GM18505 (cell line): ENCODE measurements around the gene SOCS1.

Experiments
- ATAC-seq: cut with Tn5 transposase; IDR thresholded peaks from one replicate; pipeline ENCODE4 v1.9.1; 2021; ENCODE audit not compliant: unreplicated experiment
- POLR2A ChIP-seq: IDR thresholded peaks from 4 replicates; pipeline ENCODE4 v1.6.1; 2011; ENCODE audit warnings: borderline replicate concordance; ENCODE audit not compliant: insufficient read depth, insufficient read length; ENCODE audit errors: extremely low read depth

The SOCS1 gene

DNA sequence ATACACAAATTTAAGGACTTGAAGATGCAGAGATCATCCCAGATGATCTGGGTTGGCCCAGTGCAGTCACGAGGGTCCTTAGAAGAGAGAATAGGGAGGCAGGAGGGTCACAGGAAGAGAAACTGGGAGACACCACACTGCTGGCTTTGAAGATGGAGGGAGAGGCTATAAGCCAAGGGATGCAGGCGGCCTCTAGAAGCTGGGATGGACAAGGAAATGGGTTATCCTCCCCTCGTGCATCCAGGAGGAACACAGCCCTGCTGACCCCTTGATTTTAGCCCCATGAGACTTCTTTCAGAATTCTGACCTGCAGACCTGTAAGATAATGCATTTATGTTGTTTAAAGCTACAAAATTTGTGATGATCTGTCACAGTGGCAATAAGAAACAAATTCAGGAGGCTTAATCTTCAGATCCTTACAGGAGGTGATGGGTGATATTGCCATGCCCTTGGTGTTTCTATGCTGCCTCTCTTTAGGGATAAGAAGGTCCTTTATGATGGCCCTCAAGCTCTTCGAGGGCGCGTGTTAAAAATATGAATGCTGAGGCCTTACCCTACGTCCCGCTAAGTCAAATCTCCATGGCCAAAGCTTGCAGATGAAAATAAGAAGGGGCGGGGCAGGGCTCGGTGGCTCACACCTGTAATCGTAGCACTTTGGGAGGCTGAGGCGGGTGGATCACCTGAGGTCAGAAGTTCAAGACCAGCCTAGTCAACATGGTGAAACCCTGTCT lies 21.8 kb upstream of the SOCS1 start:
- no peak for TF ChIP-seq POLR2A
- ATAC-seq = no peak

DNA sequence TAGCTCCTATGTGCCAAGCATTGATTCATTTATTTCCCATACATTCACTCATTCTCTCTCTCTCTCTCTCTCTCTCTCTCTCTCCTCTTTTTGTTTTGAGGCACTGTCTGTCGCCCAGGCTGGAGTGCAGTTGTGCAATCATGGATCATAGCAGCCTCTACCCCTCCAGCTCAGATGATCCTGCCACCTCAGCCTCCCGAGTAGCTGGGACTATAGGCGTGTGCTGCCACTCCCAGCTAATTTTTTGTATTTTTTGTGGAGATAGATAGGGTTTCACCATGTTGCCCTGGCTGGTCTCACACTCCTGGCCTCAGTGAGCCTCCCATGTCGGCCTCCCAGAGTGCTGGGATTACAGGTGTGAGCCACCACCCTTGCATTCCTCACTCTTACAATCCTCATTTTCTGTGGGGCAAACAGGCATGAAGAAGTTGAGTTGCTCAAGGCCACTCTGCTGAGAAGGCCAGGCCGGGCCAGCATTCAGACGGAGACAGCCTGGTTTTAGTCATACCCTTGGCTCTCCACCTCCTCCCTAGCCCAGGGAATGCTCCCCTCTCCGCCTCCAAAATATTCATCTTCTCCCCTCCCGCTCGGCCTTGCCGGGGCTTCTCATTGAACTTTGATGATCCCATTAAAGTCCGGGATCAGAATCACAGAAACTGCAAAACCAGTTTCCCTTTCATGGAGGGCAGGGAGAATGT lies 21.0 kb upstream of the SOCS1 start:
- TF ChIP-seq POLR2A = no peak
- ATAC-seq = no peak

DNA sequence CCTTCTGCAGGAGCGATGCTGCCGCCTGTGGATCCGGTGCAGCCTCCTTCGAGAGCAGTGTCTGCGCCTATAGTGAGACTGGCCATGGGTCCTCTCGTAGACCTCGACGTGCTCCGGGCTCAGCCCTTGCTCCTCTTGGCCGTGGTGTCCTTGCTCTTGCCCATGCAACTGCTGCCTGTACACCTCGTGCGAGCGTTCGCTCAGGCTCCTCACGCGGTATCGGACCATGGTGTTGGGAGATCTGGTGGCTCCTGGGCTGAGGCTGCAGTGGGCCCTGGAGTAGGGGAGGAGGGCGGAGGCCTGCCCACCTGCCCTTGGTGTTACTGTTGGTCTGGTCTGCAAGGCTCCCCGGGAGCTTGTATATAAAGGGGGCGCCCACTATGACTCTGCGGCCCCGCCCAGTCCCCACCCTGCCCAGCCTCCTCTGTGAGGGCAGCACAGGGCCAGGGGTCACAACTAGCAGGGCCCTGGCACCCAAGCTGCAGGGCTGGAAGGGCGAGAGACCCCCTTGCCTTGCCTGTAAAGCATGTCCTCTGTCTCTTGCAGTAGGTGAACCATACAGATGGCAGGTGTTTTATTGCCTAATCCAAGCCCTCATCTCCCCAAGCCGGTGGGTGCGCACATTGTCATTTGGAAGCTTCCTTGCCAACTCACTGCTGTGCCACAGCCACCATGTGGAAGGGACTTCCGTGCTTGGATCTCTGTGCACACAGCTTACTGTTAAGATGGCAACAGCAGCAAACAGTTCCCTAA lies 20.3 kb upstream of the SOCS1 start, which contains the start of gene PRM2:
TSS of gene PRM2 (minus strand) at position 338 of the 753 bp plus-strand sequence. CDS start at position 228, 110 bp downstream.
- no peak for ATAC-seq
- TF ChIP-seq POLR2A = no peak

DNA sequence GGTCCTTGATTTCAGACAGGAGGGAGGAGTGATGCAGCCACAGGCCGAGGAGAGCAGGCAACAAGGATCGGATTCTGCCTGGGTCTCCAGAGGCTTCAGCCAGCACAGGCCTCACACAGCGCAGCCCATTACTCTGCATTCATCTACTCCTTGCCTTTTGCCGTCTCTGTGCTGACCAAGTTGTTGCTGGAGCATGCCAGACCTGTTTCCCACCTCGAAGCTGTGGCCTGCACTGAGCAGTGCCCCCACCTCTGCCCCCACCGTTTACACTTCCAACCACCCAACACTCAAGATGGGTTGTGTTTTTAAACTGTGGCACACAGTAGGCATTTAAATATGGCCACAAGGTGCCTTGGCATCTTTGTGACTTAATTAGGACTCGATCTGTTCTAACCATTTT lies 19.0 kb upstream of the SOCS1 start:
- no peak for ATAC-seq
- no peak for TF ChIP-seq POLR2A

DNA sequence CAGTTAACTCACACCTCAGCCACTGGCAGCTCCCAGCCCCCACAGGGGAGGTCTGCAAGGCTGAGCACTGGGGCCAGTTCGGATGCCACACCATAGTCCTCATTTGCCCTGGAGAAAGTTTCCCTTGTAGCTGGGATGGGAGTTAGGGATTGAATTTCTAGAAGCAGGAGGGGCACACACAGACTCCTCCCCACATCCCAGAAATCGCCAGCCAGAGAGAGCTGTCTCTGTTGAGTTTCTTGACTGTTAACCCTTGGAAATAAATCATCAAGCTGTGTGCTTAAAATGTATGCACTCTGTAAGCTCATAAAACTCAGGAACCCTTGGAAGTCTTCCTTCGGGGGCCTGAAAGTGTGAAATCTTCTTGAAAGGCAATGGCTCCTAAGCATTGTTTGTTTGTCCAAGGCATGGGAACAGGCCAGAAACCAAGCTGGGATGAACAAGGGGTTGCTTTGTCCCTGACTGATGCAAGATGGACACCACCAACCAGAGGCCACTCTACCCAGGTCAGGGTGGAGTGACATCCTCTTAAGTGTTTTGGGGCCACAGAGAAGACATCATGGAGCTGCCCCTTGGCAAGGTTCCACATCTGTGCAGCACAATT lies 17.8 kb upstream of the SOCS1 start:
- no peak for TF ChIP-seq POLR2A
- no peak for ATAC-seq

DNA sequence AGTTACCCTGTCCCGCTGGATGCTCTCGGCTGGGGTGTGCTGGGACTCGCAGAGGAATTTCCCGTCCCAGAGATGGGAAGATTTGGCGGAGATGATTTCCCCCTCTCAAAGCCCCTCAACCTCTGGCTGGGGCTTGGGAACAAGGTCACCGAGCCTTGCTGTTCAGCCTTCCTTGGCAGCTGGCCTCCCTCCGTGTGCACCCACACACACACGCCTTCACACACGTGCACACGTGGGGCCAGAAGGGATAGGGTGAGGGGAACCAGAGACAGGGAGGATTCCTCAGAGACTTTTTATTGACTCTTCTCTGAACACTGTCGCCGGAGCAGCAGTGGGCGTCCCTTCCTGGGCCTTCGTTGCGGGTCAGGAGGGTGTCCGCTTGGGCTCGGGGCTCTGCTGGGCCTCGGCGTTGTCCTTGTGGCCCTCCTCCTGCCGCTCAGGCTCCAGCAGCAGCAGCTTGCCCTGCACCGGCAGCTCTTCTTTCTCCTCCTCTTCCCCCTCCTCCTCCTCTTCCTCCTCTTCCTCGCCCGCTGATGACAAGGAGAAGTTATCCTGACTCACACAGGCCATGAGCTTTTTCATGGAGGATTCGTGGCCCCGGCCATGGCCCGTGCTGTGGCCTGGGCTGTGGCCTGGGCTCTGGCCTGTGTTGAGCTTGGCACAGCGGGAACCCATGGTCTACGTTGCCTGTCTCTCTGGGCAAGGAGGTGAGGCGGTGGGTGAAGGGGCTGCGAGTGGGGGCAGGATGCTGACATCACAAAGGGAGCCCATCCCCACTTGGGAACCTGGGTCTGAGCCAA lies 17.1 kb upstream of the SOCS1 start, which contains the start of gene PRM3:
TSS of gene PRM3 (minus strand) at position 709 of the 800 bp plus-strand sequence. CDS start at position 675, 34 bp downstream.
- no peak for TF ChIP-seq POLR2A
- ATAC-seq = no peak

DNA sequence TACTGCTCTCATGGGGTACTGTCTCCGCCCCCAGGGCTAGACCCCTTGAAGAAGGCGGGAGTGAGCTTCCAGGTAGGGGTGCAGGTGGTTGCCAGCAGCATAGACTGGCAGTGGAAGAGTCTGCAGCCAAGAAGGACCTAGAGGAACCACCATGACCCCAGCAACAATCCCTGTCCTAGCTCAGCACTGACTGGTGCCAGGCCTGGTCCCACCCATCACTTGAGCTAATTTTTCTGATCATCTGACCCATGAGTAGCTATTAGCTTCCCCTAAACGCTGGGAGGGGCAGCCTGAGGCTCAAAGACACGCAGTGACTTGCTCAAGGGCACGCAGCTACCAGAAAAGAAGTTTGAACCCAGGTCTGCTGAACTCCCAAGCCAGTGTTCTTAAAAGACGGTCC lies 16.5 kb upstream of the SOCS1 start:
- ATAC-seq = no peak
- TF ChIP-seq POLR2A = no peak

DNA sequence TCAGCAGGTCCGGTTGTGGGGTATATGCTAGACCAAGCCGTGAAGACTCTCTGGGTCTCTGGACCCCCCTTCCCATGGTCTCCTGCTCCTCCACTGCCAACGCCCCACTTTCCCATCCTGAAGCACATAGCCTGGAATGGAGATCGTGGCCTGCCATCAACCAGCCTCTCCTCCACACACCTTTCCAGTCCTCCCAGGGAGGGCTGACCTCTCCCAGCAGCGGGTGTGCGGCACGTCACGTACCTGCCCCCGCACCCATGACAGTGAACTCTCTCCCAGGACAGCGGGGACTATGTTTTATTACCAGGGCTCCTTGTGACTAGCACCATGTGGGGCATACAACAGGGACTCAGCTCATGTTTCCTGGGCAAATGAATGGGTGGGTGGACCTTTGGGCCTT lies 15.6 kb upstream of the SOCS1 start:
- ATAC-seq = no peak
- TF ChIP-seq POLR2A = no peak

DNA sequence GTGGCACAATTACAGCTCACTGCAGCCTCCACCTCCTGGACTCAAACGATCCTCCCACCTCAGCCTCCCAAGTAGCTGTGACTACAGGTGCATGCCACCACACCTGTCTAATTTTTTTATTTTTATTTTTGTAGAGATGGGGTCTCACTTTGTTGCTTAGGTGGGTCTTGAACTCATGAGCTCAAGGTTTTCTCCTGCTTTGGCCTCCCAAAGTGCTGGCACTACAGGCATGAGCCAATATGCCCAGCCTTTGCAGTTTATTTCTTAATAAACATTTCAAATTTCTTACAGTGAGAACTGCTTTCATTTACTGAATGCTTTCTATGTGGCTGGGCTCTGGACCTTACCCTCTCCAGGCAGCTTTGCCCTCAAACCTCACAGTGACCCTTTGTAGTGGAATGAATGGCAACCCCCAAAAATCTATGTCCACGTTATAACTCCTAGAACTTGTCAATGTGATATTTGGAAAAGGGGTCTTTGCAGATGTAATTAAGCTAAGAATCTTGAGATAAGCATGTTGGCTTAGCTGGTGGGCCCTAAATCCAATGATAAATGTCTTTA lies 14.7 kb upstream of the SOCS1 start:
- no peak for TF ChIP-seq POLR2A
- no peak for ATAC-seq

DNA sequence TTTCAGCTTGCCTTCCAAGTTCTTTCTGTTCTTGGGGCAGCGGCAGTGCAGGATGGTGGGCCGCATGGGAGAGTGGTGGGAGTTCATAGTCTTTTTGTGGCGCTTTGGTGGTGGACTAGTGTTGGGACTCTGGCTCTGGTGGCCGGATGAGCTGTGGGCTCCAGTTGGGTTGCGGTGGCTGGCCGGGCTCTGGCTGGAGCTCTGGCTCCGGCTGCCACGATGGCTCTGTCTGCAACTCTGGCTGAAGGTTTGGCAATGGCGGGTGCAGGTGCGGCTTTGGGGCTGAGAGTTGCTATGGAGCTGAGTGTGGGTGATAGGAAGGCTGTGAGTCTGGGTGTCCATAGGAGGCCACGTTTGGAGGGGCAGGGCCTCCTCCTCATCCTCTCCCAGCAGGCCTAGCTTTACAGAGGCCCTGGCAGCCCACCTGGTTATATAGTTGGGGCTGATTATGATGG lies 12.9 kb upstream of the SOCS1 start, which contains the start of gene TNP2:
TSS of gene TNP2 (minus strand) at position 405 of the 455 bp plus-strand sequence. CDS start at position 342, 63 bp downstream.
- ATAC-seq = no peak
- no peak for TF ChIP-seq POLR2A

DNA sequence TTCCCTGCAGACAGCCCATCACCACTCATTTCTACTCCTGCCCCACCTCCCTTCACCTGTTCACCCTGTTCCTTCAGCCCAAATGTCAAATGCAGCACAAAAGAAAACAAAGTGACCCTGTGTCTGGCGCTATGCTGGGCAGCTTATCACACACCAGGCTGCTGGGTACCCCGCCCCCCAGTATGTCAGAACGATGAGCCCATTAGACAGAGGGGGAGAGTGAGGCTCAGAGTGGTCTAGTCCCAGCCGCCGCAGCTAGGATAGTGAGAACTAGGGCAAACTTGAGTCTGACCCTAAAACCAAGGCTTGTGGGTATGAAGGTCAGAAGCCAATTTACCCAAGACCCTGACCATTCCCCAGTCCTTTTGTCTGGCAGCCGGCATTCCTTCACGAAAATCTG lies 9.1 kb upstream of the SOCS1 start:
- no peak for TF ChIP-seq POLR2A
- no peak for ATAC-seq
